PC-3 (cell line): ENCODE measurements around the gene DNMBP. TPM values are rescaled to one million over a fixed set of nuclear protein-coding genes. Genes with fewer than 3 reads are reported as not detected.

ENCODE experiments used
- ATAC-seq: fragments of 200-7000 bp; cut with Tn5 transposase; 2 replicates; pipeline ENCODE4 v1.9.1; 2020; ENCODE audit warnings: mild to moderate bottlenecking, moderate library complexity
- BruUV-seq: library from RNA; stranded (reverse); fragments of 400-500 nt; replicated peaks from 2 replicates; lab custom pipeline; 2021; lab: Mats Ljungman, UMichigan
- CTCF ChIA-PET: fragments of 300-600 bp; sonication (Branson Sonifier 250); formaldehyde crosslinking; loops from one replicate; lab custom pipeline; 2022; ENCODE audit warnings: antibody characterized with exemption; lab: Charles Lee
- POLR2A ChIA-PET: fragments of 300-600 bp; sonication (Branson Sonifier 250); formaldehyde crosslinking; loops from one replicate; lab custom pipeline; 2022; ENCODE audit warnings: antibody characterized with exemption; ENCODE audit not compliant: unreplicated experiment; lab: Charles Lee
- DNase-seq: peaks from one replicate; pipeline ENCODE4 v3.0.0-alpha.2; 2015
- H2AFZ ChIP-seq: fragments of 300-600 bp; sonication (generic); 2 replicates; pipeline ENCODE4 v1.6.0; 2016; ENCODE audit warnings: antibody characterized with exemption, low read length
- H3F3A ChIP-seq: fragments of 300-600 bp; sonication (generic); one replicate; pipeline ENCODE4 v1.6.0; 2017; ENCODE audit warnings: antibody characterized with exemption, low read length, control low read depth, mild to moderate bottlenecking; ENCODE audit not compliant: unreplicated experiment
- H3K27ac ChIP-seq: fragments of 300-600 bp; sonication (generic); 2 replicates; pipeline ENCODE4 v1.5.1; 2016; ENCODE audit warnings: mild to moderate bottlenecking, low read length
- H3K27me3 ChIP-seq: fragments of 300-600 bp; sonication (generic); 2 replicates; pipeline ENCODE4 v1.6.1; 2016; ENCODE audit warnings: low read length, mixed read lengths
- H3K36me3 ChIP-seq: fragments of 300-600 bp; sonication (generic); 2 replicates; pipeline ENCODE4 v1.6.1; 2016; ENCODE audit warnings: low read depth, mixed run types, low read length, mixed read lengths
- H3K4me1 ChIP-seq: fragments of 300-600 bp; sonication (generic); 2 replicates; pipeline ENCODE4 v1.5.1; 2016; ENCODE audit warnings: low read length; ENCODE audit not compliant: insufficient read depth
- H3K4me2 ChIP-seq: fragments of 300-600 bp; sonication (generic); 2 replicates; pipeline ENCODE4 v1.6.0; 2016; ENCODE audit warnings: low read length
- H3K4me3 ChIP-seq: fragments of 300-600 bp; sonication (generic); 2 replicates; pipeline ENCODE4 v1.5.1; 2016; ENCODE audit warnings: mild to moderate bottlenecking, low read length, mixed read lengths
- H3K79me2 ChIP-seq: fragments of 300-600 bp; sonication (generic); 2 replicates; pipeline ENCODE4 v1.6.1; 2017; ENCODE audit warnings: low read length, mixed read lengths
- H3K9ac ChIP-seq: fragments of 300-600 bp; sonication (generic); 2 replicates; pipeline ENCODE4 v1.6.0; 2016; ENCODE audit warnings: mild to moderate bottlenecking, low read length
- H3K9me2 ChIP-seq: fragments of 300-600 bp; sonication (generic); replicated peaks from 2 replicates; pipeline ENCODE4 v1.6.1; 2016; ENCODE audit warnings: mixed run types, low read length, mixed read lengths
- H3K9me3 ChIP-seq: fragments of 300-600 bp; sonication (generic); 2 replicates; pipeline ENCODE4 v1.6.1; 2016; ENCODE audit warnings: low read length, mixed read lengths
- H4K20me1 ChIP-seq: fragments of 300-600 bp; sonication (generic); 2 replicates; pipeline ENCODE4 v1.6.1; 2016; ENCODE audit warnings: low read length, mixed read lengths
- EZH2 ChIP-seq: fragments of 300-600 bp; sonication (generic); IDR thresholded peaks from one replicate; pipeline ENCODE4 v1.6.1; 2017; ENCODE audit warnings: antibody characterized with exemption, mild to moderate bottlenecking, low read length; ENCODE audit not compliant: unreplicated experiment
- EZH2phosphoT487 ChIP-seq: fragments of 300-600 bp; sonication (generic); IDR thresholded peaks from 2 replicates; pipeline ENCODE4 v1.6.1; 2018; ENCODE audit warnings: mild to moderate bottlenecking, antibody characterized with exemption, low read length, borderline replicate concordance
- intact Hi-C: fragments of 100-400 bp; cut with micrococcal nuclease; formaldehyde crosslinking; loops from 2 replicates; pipeline ENCODE4 v1.9.0; 2023
- total RNA-seq: library from RNA; depleted of rRNA; stranded (reverse); fragments of >200 nt; gene quantifications from 2 replicates; pipeline ENCODE4 v1.2.3, GENCODE V29; 2014
- TF ChIP-seq, protein P1 (sequence below): fragments of 300-600 bp; sonication (generic); conservative IDR thresholded peaks from 2 replicates; pipeline ENCODE4 v1.5.1; 2017; ENCODE audit warnings: antibody characterized with exemption, low read depth, mild to moderate bottlenecking, low read length

The DNMBP gene
- total RNA-seq, 1 experiment from 2014 or later, result 6.2 TPM

- no peaks in the 10 kb centered on the region for H3K27me3 ChIP-seq
- H4K20me1 ChIP-seq, result no peaks in the 10 kb centered on the region; the same call in 1 of the 2 replicates
- H3K9me3 ChIP-seq, result no peaks in the 10 kb centered on the region
- H3K9ac ChIP-seq, result no peak overlapping the region
- no peak overlapping the region for H2AFZ ChIP-seq
- H3K9me2 ChIP-seq, result no peaks in the 10 kb centered on the region
- no peak for DNase-seq
- intact Hi-C loops, result loop anchor here (2.0 kb wide), 1 partner anchor 14 kb away; no protein-coding TSS in a partner anchor
- H3K27ac ChIP-seq, result peak overlapping the region; percentile 18
- H3F3A ChIP-seq, result no peaks in the 10 kb centered on the region
- CTCF ChIA-PET, result no interaction called here
- ATAC-seq, result no peak
- POLR2A ChIA-PET, result no interaction called here
- H3K4me2 ChIP-seq, result no peak overlapping the region
- no peak overlapping the region for H3K4me3 ChIP-seq
- peaks cover 44% of the 10 kb centered on the region for H3K79me2 ChIP-seq
- peaks cover 21% of the 10 kb centered on the region for H3K4me1 ChIP-seq
- BruUV-seq, result no TSS peak
- TF ChIP-seq, protein P1, sequence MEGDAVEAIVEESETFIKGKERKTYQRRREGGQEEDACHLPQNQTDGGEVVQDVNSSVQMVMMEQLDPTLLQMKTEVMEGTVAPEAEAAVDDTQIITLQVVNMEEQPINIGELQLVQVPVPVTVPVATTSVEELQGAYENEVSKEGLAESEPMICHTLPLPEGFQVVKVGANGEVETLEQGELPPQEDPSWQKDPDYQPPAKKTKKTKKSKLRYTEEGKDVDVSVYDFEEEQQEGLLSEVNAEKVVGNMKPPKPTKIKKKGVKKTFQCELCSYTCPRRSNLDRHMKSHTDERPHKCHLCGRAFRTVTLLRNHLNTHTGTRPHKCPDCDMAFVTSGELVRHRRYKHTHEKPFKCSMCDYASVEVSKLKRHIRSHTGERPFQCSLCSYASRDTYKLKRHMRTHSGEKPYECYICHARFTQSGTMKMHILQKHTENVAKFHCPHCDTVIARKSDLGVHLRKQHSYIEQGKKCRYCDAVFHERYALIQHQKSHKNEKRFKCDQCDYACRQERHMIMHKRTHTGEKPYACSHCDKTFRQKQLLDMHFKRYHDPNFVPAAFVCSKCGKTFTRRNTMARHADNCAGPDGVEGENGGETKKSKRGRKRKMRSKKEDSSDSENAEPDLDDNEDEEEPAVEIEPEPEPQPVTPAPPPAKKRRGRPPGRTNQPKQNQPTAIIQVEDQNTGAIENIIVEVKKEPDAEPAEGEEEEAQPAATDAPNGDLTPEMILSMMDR, result no peak
- TF ChIP-seq EZH2 (no peak), EZH2phosphoT487 (no peak)
- H3K36me3 ChIP-seq, result no peaks in the 10 kb centered on the region
Measured at GRCh38 chr10:99944860-99945259, 64.9 kb downstream of the DNMBP start.

DNA sequence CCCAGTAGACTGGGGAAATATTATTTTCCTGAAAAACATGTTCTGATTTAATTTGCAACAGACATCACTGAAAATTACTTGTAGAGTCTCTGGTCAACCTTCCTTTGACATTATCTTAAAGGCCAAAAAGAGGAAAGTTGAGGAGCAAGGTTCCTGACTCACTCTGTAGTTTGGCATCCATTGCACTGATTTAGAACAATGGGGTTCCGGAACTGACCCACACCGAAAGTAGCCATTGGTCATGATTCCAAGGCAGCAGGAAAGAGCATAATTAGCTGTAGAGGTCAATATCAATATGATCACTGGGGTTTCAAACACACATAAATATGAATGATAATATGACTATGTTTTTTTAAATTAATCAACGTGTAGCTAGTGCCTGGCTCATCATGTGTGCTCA lies 65.8 kb downstream of the DNMBP start:
- POLR2A ChIA-PET, result no interaction called here
- BruUV-seq, result no TSS peak
- Histone ChIP-seq H3K79me2 (peaks cover 40% of the 10 kb centered on the region), H3K9ac (no peak overlapping the region), H3F3A (no peaks in the 10 kb centered on the region), H3K9me3 (no peaks in the 10 kb centered on the region), H3K9me2 (no peaks in the 10 kb centered on the region), H3K27ac (no peak overlapping the region), H3K36me3 (no peaks in the 10 kb centered on the region), H3K4me2 (no peak overlapping the region), H2AFZ (no peak overlapping the region), H3K4me1 (peaks cover 21% of the 10 kb centered on the region), H3K4me3 (no peak overlapping the region), H4K20me1 (no peaks in the 10 kb centered on the region; the same call in 1 of the 2 replicates), H3K27me3 (no peaks in the 10 kb centered on the region)
- CTCF ChIA-PET, result no interaction called here
- DNase-seq (no peak), ATAC-seq (no peak)
- intact Hi-C loops, result loop anchor here (2.0 kb wide), 1 partner anchor 13 kb away; no protein-coding TSS in a partner anchor
- TF ChIP-seq, protein P1, result no peak
- TF ChIP-seq EZH2, result no peak
- TF ChIP-seq EZH2phosphoT487, result no peak

DNA sequence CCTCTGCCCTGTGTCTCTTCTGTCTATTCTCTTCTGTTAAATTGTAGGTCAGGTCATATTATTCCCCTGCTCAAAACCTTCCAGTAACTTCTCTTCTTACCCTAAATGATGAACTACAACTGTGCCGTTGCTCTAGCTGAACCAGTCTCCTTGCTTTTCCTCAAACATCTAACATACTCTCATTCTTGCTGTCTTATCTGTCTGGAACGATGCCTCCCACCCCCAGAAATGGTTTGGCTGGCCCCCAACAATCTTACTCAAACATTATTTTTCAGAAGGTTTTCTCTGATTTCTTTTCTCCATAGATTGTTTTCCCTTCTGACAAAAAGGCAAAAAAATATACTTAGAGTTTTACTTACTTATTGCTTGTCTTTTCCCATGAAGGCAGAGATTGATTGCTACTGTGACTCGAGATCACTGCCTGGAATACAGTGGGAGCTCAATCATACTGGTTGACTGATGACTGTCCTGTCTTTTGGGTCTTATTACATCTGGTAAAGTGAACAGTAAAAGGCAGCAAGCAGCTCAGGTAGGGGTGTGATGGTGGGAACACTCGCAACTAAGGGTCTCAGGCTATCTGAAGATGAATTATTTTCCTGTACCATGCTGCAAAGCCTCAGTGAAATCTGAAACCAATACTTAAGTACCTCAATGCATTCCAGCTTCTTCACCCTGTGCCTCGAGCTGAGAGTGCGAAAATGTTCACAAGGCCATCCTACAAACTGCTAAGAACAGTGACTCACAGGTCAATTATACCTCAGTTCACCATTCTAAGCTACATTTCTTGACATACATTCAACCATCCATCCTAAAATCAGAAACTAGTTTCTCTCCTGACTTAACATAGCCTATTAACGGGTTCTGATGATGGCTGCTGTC lies 67.6 kb downstream of the DNMBP start:
- DNase-seq (no peak), ATAC-seq (no peak)
- no peaks in the 10 kb centered on the region for H3K36me3 ChIP-seq
- no peak overlapping the region for H3K4me3 ChIP-seq
- H4K20me1 ChIP-seq, result no peaks in the 10 kb centered on the region; the same call in 1 of the 2 replicates
- CTCF ChIA-PET, result no interaction called here
- no peak overlapping the region for H3K27ac ChIP-seq
- peaks cover 21% of the 10 kb centered on the region for H3K4me1 ChIP-seq
- H3K9me3 ChIP-seq, result no peaks in the 10 kb centered on the region
- no peak overlapping the region for H3K4me2 ChIP-seq
- H3F3A ChIP-seq, result no peaks in the 10 kb centered on the region
- peaks cover 33% of the 10 kb centered on the region for H3K79me2 ChIP-seq
- TF ChIP-seq EZH2phosphoT487, result no peak
- POLR2A ChIA-PET, result no interaction called here
- no peaks in the 10 kb centered on the region for H3K9me2 ChIP-seq
- intact Hi-C loops, result no loop called here
- H2AFZ ChIP-seq, result no peak overlapping the region
- no TSS peak for BruUV-seq
- no peak overlapping the region for H3K9ac ChIP-seq
- no peaks in the 10 kb centered on the region for H3K27me3 ChIP-seq
